NCI-H1436 treated with DMSO at 0.1 percent for 48 hours (cell line): ENCODE data around the gene SPEN.
"Not testable (repeated sequence)": the region's sequence is repeated elsewhere in the genome, so short reads cannot be mapped to it uniquely, and the experiment has no call there.

Source experiments
- DNase-seq: peaks from one replicate; lab custom pipeline; 2025; lab: John Stamatoyannopoulos, UW

SPEN gene, protein sequence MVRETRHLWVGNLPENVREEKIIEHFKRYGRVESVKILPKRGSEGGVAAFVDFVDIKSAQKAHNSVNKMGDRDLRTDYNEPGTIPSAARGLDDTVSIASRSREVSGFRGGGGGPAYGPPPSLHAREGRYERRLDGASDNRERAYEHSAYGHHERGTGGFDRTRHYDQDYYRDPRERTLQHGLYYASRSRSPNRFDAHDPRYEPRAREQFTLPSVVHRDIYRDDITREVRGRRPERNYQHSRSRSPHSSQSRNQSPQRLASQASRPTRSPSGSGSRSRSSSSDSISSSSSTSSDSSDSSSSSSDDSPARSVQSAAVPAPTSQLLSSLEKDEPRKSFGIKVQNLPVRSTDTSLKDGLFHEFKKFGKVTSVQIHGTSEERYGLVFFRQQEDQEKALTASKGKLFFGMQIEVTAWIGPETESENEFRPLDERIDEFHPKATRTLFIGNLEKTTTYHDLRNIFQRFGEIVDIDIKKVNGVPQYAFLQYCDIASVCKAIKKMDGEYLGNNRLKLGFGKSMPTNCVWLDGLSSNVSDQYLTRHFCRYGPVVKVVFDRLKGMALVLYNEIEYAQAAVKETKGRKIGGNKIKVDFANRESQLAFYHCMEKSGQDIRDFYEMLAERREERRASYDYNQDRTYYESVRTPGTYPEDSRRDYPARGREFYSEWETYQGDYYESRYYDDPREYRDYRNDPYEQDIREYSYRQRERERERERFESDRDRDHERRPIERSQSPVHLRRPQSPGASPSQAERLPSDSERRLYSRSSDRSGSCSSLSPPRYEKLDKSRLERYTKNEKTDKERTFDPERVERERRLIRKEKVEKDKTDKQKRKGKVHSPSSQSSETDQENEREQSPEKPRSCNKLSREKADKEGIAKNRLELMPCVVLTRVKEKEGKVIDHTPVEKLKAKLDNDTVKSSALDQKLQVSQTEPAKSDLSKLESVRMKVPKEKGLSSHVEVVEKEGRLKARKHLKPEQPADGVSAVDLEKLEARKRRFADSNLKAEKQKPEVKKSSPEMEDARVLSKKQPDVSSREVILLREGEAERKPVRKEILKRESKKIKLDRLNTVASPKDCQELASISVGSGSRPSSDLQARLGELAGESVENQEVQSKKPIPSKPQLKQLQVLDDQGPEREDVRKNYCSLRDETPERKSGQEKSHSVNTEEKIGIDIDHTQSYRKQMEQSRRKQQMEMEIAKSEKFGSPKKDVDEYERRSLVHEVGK (N-terminal part only)

DNA sequence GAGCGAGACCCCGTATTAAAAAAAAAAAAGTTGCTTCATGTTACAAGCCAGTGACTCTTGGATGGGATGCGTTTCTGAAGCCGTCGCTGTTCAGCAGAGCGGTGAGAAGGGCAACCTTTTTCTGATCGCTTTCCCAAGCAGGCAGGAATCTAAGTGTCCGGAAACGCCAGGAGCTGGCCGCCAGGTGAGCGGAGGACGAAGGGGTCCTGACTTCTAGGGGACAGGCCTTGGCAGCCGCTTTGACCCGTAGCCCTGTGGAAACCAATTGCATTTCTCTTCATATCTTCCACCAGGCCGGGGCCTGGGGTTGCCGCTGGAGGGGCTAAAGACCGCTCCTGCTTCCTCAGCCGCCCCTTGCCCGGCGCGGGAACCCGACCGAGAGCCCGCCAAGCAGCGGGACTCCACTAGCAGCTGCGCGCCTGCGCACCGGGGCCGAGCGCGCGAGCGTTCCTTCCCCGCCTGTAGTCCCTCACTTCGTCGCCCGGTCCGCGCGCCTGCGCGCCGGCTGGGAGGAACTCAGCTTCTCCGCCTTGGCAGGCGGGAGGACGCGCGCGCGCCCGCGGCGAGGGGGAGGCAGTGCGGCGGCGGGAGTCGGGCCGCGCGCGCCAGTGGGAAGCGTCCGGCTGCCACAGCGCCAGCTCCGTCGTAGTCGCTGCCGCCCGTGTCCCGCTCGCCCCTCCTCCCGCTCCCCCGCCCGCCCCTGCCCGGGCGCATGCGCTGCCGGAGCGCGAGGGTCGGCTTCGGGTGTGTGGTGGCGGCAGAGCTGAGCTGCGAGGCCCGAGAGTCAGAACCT, at the start of gene SPEN:
SPEN (plus strand) TSS at position 608 of the 793 bp plus-strand sequence. CDS start 361 bp downstream, outside the sequence.
- peak; percentile 76 for DNase-seq

GRCh38 chr1:15799004-15799867, 48.3 kb upstream of the SPEN start:
- no peak for DNase-seq

- DNase-seq: no peak
Measured at GRCh38 chr1:15799928-15800835, 47.3 kb upstream of the SPEN start.

- no peak for DNase-seq
Measured at GRCh38 chr1:15802234-15802965, 45.1 kb upstream of the SPEN start.

DNA sequence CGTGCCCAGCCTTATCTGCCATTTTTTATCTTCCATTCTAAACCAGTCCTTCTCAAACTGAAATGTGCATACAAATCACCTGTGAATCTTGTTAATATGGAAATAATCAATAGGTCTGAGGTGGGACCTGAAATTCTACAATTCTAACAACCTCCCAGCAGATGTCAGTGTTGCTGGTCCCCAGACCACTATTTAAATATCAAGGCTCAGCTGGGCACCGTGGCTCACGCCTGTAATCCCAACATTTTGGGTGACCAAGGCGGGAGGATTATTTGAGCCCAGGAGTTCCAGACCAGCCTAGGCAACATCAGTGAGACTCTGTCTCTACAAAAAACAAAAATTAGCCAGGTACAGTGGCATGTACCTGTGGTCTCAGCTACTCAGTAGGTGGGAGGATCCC, 44.1 kb upstream of the SPEN start:
- no peak for DNase-seq

- DNase-seq: no peak
Measured at GRCh38 chr1:15804060-15804459, 43.4 kb upstream of the SPEN start.

DNA sequence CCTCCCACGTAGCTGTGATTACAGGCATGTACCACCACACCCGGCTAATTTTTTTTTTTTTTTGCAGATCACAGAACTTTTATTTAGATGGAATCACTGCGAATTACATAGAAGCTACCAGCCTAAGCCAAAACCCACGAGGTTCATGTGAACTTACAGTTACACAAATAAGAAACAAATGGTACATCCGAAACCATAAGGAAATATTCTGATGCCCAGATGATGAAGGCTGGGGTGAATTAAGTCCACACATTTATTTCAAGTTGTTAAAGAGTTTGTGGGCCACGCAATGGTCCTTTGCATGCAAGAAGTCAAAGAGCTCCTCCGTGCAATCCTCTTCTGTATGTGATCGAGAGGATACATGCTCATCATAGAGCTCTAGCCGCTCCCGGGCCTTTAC, 40.4 kb upstream of the SPEN start:
- no peak for DNase-seq

DNA sequence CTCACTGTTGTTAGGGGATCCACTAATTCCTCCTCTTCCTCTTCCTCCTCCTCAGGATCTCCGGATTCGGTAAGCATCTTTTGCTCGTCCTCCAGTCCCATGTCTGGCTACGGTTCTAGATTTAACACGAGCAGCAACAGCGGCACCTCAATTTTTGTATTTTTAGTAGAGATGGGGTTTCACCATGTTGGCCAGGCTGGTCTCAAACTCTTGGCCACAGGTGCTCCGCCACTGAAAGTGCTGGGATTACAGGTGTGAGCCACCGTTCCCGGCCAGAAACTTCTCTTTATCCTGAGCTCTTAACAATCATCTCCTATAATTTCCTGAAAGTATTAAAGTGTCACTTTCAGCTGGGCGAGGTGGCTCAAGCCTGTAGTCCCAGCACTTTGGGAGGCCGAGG, 40.0 kb upstream of the SPEN start, which contains the start of gene UQCRHL:
UQCRHL (minus strand) TSS at position 101 of the 400 bp plus-strand sequence; CDS start at position 101, 0 bp downstream.
- DNase-seq: not testable (repeated sequence)

- DNase-seq: no peak
Measured at GRCh38 chr1:15808955-15809354, 38.6 kb upstream of the SPEN start.

DNA sequence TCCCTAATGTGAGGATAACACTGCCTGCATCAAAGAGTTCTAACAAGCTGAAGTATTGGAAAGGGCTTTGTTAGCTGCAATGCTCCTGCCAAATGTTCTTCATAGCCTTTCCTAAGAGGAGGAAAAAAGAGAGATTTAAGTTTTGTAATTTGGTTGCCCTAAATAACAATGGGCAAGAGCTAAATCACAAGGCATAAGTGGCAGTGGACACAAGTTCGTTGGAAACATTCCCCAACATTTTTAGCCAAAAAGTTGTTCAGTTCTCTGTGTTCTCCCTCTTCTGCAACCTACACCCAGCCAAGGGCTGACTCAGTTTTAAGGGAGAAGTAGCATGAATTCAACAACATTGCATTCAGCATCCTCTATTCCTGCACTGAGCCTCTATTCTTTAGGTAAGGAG, 37.4 kb upstream of the SPEN start:
- no peak for DNase-seq

- no peak for DNase-seq
Measured at GRCh38 chr1:15816674-15817073, 30.8 kb upstream of the SPEN start.

GRCh38 chr1:15820478-15820877, 27.0 kb upstream of the SPEN start:
- DNase-seq: no peak

DNA sequence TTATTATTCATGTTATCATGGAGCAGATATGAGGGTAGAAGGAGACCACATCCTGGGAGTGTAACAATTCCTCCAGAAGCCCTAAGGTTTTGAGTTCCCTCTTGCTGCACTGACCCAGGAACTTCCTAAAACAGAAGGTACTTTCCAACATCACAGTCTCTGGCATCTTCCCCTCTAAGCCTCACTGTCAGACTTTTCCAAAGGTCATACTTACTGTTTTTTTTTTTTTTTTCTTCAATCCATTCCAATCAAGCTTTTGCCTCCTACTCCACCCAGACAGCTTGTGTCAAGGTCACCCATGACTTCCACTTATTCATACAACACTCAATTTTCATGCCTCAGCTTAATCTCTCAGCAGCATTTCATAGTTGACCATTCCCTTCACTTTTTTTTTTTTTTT, 21.7 kb upstream of the SPEN start:
- DNase-seq: no peak

GRCh38 chr1:15826810-15827507, 20.5 kb upstream of the SPEN start:
- DNase-seq: no peak

- DNase-seq: not testable (repeated sequence)
Measured at GRCh38 chr1:15827567-15827966, 19.9 kb upstream of the SPEN start.

DNA sequence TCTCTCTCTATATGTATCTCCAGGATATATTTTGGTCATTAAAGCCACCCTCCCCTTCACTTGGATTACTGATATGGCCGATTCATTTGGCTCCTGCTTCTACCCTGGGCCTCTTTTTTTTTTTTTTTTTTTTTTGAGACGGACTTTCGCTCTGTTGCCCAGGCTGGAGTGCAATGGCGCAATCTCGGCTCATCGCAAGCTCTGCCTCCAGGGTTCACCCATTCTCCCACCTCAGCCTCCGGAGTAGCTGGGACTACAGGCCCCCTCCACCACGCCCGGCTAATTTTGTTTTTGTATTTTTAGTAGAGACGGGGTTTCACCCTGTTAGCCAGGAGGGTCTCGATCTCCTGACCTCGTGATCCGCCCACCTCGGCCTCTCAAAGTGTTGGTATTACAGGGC, 18.6 kb upstream of the SPEN start:
- DNase-seq: not testable (repeated sequence)

GRCh38 chr1:15830258-15830657, 17.2 kb upstream of the SPEN start:
- DNase-seq: no peak
